ENCODE results near the gene INTS15.

INTS15 gene

DNA sequence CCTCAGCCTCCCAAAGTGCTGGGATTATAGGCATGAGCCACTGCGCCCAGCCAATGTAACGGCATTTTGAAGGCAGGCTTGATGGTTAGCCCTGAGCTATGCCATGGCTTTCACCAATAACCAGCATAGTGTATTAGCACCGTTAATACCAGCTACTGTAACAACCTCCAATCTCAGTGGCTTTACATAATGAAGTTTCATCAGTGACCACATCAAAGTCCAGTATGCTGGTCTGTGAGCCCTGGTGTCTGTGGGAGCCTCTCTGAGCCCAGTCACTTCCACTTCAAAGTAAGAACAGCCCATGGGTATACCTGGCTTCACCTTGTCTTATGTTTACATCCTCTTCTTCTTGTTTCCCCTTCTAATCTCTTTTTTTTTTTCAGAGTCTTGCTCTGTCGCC lies 24.2 kb upstream of the INTS15 start:
- no peak for TF ChIP-seq TEAD4 (IDR thresholded peaks at IDR 0.05)
- no peak for TF ChIP-seq EGR1 (IDR thresholded peaks at IDR 0.05)
- no peak for TF ChIP-seq YY1 (IDR thresholded peaks at IDR 0.05; ENCODE audit: low read depth)
- TF ChIP-seq TCF12 (IDR thresholded peaks at IDR 0.05; ENCODE audit: low read depth): no peak
- no peak for TF ChIP-seq RAD21 (IDR thresholded peaks at IDR 0.05; ENCODE audit: low read depth)
- TF ChIP-seq, protein P1, sequence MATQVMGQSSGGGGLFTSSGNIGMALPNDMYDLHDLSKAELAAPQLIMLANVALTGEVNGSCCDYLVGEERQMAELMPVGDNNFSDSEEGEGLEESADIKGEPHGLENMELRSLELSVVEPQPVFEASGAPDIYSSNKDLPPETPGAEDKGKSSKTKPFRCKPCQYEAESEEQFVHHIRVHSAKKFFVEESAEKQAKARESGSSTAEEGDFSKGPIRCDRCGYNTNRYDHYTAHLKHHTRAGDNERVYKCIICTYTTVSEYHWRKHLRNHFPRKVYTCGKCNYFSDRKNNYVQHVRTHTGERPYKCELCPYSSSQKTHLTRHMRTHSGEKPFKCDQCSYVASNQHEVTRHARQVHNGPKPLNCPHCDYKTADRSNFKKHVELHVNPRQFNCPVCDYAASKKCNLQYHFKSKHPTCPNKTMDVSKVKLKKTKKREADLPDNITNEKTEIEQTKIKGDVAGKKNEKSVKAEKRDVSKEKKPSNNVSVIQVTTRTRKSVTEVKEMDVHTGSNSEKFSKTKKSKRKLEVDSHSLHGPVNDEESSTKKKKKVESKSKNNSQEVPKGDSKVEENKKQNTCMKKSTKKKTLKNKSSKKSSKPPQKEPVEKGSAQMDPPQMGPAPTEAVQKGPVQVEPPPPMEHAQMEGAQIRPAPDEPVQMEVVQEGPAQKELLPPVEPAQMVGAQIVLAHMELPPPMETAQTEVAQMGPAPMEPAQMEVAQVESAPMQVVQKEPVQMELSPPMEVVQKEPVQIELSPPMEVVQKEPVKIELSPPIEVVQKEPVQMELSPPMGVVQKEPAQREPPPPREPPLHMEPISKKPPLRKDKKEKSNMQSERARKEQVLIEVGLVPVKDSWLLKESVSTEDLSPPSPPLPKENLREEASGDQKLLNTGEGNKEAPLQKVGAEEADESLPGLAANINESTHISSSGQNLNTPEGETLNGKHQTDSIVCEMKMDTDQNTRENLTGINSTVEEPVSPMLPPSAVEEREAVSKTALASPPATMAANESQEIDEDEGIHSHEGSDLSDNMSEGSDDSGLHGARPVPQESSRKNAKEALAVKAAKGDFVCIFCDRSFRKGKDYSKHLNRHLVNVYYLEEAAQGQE (IDR thresholded peaks at IDR 0.05; ENCODE audit: low read depth): no peak

DNA sequence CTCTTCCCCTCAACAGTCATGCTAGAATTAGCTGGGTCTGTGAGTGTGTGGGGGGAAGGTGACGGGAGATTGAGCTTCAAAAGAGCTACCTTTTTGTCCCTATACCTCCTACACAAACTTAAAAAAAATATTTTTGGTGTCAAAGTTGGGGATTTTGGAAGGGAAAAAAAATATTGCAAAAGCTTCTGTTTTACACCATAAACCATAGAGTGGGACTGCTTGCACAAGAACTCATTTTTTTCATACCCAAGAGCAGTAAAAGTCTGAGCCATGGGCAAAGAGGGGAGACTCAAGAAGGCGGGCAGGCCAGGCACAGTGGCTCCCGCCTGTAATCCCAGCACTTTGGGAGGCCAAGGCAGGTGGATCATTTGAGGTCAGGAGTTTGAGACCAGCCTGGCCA lies 21.9 kb upstream of the INTS15 start:
- TF ChIP-seq EP300 (IDR thresholded peaks at IDR 0.05; ENCODE audit: borderline replicate concordance): no peak

DNA sequence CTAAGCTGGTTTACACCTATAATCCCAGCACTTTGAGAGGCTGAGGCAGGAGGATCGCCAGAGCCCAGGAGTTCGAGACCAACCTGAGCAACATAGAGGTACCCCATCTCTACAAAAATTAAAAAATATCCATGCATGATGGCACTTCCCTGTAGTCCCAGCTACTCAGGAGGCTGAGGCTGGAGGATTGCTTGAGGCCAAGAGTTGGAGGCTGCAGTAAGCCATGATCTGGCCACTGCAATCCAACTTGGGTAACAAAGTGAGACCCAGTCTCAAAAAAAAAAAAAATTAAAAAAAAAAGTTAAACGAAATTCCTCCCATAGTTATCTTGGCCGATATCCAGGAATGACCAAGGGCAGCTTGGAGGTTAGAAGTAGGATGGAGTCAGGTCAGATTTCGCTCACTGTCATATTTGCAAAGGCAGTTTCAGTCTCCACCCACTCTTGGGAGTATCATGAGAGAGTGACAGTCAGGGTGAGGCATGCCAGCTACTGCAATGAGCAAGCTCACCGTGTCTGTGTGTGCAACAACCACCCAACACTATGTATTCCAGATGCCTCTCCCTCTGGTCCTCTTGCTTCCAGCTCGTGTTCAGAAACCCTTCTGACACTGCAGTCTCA lies 18.6 kb upstream of the INTS15 start:
- TF ChIP-seq RAD21 (IDR thresholded peaks at IDR 0.05; ENCODE audit: low read depth): no peak
- TF ChIP-seq EP300 (IDR thresholded peaks at IDR 0.05; ENCODE audit: borderline replicate concordance): no peak
- peak; percentile 29; the same call in 1 of the 2 replicates for TF ChIP-seq NFIC (IDR thresholded peaks at IDR 0.05)
- no peak for TF ChIP-seq EGR1 (IDR thresholded peaks at IDR 0.05)
- TF ChIP-seq, protein P2, sequence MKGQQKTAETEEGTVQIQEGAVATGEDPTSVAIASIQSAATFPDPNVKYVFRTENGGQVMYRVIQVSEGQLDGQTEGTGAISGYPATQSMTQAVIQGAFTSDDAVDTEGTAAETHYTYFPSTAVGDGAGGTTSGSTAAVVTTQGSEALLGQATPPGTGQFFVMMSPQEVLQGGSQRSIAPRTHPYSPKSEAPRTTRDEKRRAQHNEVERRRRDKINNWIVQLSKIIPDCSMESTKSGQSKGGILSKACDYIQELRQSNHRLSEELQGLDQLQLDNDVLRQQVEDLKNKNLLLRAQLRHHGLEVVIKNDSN (IDR thresholded peaks at IDR 0.05): no peak
- TF ChIP-seq, protein P3, sequence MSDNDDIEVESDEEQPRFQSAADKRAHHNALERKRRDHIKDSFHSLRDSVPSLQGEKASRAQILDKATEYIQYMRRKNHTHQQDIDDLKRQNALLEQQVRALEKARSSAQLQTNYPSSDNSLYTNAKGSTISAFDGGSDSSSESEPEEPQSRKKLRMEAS (IDR thresholded peaks at IDR 0.05): no peak
- no peak for TF ChIP-seq ZBTB7A (IDR thresholded peaks at IDR 0.05; ENCODE audit: low read depth)

DNA sequence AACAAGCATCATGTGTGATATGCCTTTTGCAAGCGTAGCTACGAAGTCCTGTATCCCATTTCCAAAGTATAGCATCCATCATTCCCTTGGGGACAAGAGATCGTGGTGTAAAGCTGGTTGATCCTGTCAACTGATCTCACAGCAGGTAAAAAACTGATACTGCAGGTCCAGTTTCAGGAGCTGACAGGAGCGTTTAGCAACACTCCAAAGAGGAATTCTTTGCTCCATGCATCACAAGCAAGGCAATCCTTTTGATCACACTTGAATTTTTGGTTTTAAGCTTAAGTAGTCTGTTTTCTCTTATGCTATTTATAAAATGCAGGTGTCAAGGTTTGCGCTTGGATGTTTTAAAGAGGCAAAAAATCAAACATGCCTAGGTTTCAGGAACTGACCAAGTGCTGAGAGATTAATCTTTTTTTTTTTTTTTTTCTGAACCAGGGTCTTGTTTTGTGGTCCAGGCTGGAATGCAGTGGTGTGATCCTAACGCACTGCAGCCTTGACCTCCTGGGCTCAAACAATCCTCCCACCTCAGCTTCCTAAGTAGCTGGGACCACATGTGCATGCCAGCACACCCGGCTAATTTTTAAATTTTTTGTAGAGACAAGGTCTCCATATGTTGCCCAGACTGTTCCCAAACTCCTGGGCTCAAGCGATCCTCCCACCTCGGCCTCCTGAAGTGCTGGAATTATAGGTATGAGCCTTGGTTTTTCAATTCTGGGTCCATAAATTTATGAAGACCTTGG lies 14.4 kb upstream of the INTS15 start:
- no peak for TF ChIP-seq NFIC (IDR thresholded peaks at IDR 0.05)
- no peak for TF ChIP-seq FOXM1 (IDR thresholded peaks at IDR 0.05; ENCODE audit: borderline replicate concordance, low read depth)
- no peak for TF ChIP-seq TCF12 (IDR thresholded peaks at IDR 0.05; ENCODE audit: low read depth)
- no peak for TF ChIP-seq ZBTB7A (IDR thresholded peaks at IDR 0.05; ENCODE audit: low read depth)

DNA sequence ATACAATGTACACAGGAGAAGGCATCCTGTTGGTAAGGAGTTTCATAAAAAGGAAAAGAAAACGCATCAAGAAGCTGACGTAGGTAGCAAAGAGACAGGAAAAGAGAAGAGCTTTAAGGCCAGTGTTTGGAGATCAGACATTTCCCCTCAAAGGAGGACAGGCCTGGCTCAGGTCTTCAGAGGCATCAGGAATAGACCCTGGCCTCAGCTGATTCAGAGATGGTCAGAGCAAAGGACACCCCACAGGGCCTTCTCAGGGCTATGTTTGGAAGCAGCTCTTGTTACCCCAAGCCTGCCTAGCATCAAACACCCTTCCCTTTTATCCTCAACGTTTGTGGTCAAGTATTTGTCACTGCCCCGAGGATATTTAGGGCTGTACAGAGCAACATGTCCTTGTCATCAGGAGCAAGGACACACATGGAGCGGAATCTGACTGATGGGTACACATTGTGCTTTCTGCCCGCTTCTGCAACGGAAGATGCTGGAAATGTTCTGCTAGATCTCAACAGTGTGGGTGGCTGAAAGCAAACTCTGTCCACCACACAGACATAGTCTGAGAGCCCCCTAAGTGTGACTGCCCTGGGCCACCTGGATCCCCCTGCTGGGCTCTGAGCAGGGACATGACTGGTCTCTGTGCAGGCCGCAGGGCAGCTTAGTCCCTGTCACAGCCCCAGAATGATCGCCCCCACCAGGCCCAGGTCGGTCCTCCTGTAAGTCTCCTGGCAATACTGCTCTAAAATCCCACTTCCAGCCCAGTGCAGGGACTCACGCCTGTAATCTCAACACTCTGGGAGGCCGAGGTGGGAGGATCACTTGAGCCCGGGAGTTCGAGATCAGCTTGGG lies 13.6 kb upstream of the INTS15 start:
- no peak for TF ChIP-seq YY1 (IDR thresholded peaks at IDR 0.05; ENCODE audit: low read depth)
- no peak for TF ChIP-seq ZBTB7A (IDR thresholded peaks at IDR 0.05; ENCODE audit: low read depth)
- TF ChIP-seq FOXM1 (IDR thresholded peaks at IDR 0.05; ENCODE audit: borderline replicate concordance, low read depth): no peak
- TF ChIP-seq, protein P2 (IDR thresholded peaks at IDR 0.05): no peak

DNA sequence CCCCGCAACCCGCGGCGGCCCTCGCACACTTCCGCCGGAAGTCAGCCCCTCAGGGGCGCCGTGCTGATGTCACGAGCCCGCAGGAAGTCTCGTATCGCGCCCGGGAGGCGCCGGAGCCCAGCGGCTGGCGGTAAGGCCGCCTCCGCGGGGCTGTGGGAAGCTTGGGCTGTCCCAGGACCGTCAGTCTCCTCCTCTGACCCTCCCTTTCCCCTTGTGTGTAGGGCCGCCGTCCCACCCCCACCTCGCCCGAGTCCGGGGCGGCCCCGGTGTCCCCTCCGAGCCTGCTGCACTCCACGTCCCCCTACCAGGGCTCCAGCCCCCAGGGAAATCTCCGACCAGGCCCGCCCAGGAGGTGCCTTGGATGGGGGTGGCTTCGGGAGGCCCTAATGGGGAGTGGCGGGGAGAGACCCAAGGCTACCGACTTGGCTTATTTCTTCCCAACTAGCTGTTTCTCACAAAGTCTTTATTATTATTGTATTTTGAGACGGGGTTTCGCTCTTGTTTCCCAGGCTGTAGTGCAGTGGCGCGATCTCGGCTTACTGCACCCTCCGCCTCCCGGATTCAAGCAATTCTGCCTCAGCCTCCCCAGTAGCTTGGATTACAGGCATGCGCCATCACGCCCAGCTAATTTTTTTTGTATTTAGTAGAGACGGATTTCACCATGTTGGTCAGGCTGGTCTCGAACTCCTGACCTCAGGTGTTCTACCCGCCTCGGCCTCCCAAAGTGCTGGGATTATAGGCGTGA lies 12.3 kb upstream of the INTS15 start, which contains the start of gene ZDHHC4:
Gene ZDHHC4, plus strand, starts transcription at position 86 of the 745 bp plus-strand sequence. CDS start 3,108 bp downstream, outside the sequence.
- TF ChIP-seq, protein P2 (IDR thresholded peaks at IDR 0.05): peak; percentile 46
- TF ChIP-seq YY1 (IDR thresholded peaks at IDR 0.05; ENCODE audit: low read depth) (0 out of 2 replicates have a peak, but pooled peaks have one; percentile 59), CREB1 (IDR thresholded peaks at IDR 0.05; ENCODE audit: low read depth) (peak; percentile 77), TAF1 (IDR thresholded peaks at IDR 0.05; ENCODE audit: low read depth) (peak; percentile 88), CEBPB (IDR thresholded peaks at IDR 0.05) (no peak), ZBTB7A (IDR thresholded peaks at IDR 0.05; ENCODE audit: low read depth) (peak; percentile 78; the same call in 1 of the 2 replicates), EP300 (IDR thresholded peaks at IDR 0.05; ENCODE audit: borderline replicate concordance) (no peak), FOXM1 (IDR thresholded peaks at IDR 0.05; ENCODE audit: borderline replicate concordance, low read depth) (no peak), TCF12 (IDR thresholded peaks at IDR 0.05; ENCODE audit: low read depth) (peak; percentile 55; the same call in 1 of the 2 replicates)
- TF ChIP-seq, protein P3 (IDR thresholded peaks at IDR 0.05): peak; percentile 49
